GM19395 (cell line): ENCODE data around the gene FAM120AOS.

Experiments
- ATAC-seq: cut with Tn5 transposase; IDR thresholded peaks from one replicate; pipeline ENCODE4 v1.9.1; 2021; ENCODE audit warnings: mild to moderate bottlenecking, moderate library complexity; ENCODE audit not compliant: unreplicated experiment

FAM120AOS gene

DNA sequence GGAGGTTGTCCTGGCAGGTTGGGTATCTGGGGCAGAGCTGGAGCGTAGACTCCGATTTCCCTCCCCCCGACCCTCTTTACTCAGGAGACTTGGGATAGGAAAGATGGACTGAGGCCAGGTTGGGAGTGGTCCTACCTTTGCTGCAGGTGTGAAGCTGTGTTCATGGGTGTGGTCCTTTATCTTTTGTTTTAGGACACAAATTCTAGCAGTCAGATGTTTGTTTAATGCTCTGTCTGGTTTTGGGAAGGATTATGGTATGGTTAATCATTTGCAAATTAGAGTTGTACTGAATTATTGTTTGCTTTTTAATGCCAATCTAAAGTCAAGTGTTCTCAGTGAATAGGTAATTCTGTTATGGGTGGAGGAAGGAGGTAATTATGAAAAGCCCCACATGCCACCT is 14.1 kb upstream of the FAM120AOS start:
- ATAC-seq = no peak

DNA sequence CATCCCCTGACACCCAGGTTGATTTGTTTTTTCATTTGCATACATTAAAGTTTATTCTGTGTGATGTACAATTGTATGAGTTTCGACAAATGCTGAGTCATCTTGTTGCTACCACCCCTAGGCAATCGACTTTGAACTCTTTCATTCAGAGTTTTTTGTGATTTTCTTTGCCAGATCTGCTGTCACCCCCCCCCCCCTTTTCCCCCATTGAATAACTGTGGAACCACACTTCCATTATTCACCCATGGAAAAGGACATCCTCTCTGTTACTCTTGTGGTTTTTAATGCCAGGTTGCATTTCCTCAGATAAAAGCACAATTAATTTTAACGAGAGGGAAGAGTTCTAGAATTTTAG is 13.7 kb upstream of the FAM120AOS start:
- ATAC-seq = no peak

DNA sequence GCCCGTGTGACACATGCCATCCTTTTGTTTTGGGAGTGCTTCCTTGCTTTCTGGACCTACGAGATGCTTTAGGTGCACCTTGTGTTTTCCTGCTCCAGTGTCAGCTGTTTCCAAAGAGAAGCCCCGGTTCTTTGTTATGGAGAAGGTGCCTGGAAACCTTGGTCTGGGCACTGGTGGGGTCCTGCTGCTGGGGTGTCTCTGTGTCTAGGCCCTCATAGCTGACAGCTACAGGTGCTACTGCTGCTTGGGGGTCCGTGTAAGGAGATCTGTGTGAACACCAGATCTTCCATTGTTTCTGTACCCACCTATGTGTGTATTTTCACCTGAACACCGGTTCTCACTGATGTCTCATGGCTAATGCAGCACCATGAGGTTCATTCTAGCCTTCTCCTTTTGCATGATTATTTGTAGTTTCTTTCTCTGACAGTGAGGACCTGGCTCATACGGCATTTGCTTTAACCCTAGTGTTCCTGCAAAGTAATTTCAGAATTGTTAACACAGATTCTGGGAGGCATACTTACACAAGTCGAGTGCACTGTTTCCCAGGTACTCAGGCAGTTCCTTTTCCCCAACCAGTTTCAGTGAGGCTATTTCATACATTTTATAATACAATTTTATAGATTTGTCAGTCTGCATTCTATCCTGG is 13.2 kb upstream of the FAM120AOS start:
- no peak for ATAC-seq

DNA sequence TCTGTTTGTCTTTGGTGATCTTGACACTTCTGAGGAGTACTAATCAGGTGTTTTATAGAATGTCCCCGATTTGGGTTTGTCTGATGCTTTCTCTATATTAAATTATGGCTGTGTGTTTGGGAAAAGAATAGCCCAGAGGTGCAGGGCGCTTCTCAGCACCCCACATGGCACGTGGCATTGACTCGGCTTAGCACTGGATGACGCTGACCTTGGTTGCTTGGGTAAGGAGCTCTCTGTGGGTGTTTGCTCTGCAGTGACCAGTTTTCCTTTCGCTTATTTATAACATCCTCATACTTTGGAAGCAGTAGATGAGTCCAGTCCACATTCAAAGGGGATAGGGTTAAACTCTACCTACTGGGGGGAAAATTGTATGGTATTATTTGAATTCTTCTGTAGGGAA is 12.5 kb upstream of the FAM120AOS start:
- no peak for ATAC-seq

DNA sequence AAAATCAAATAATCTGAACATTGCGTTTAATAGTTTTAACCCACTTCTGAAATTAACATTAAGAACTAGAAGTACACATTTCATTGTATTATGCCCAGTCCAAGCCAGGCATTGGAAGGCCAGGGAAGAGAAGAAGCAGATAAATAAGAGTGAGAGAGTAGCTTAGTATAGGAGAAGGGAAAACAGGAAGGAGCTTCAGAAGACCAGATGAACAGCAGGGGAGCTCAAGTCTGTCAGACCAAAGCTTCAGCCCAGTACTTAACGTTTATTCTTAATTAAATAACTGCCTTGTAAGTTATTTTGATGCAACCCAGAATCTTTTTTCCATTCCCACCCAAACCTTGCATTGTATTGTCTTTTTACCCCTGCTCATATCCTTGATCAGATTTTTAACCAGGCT is 11.5 kb upstream of the FAM120AOS start:
- ATAC-seq = no peak

DNA sequence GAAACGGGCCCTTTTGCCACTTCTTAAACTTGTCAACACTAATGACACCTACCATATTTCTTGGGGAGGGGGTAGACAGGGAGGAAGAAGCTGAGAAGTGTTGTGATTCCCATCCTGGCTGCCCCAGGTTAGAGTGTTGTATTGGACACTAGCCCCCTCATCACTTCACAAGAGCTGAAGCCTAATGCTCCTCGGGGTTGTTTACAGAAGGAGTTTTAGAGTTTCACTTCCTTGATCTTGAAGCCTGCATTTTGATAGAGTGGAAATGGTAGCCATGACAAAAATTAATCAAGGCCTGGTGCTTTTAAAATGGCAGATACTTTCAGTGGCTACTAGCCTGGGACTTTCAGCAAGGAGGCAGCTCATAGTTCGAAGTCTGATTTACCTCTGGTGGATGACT is 11.0 kb upstream of the FAM120AOS start:
- peak; percentile 57 for ATAC-seq

DNA sequence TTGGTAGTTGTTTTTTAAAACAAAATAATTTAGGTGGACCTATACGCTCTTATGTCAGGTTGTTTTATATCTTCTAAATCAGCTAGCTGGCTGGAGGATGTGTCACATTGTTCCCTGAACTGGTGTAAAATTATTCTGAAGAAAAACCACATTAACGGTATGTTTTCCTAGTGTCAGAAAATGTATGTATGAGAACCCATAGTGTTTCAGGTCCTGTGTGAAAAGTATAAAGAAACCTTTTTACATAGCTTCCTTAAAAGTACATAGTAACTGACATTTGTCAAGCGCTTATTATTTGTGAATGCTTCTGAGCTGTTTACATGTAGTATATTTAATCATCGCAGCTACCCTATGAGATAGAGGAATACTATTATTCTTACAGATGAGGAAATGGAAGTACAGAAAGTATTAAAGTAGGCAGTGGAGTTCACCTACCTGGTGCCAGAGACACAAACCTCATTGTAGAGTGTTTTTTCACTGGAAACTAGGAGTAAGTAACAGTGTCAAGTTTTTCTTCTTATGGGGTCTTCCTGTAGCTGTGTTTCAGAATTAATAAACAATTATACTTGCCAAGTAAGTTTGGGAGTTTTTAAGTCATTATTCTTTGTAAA is 10.4 kb upstream of the FAM120AOS start:
- ATAC-seq = no peak

DNA sequence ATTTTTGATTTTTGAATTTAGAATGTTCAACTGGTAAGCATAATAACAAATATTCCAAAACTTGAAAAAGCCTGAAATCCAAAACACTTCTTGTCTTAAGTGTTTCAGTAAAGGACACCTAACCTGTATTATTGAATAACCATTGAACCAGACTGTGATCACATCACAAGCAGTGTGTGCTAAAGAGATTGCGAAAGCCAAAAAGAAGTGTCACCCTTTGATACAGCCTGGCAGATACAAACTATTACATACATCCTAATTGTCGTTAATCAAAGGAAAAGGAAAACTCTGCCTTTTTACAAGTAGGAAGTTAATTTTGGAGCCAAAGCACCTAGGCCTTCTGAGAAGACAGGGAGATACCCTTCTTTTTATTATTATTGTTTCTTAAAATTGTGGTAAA is 8.4 kb upstream of the FAM120AOS start:
- ATAC-seq = no peak

DNA sequence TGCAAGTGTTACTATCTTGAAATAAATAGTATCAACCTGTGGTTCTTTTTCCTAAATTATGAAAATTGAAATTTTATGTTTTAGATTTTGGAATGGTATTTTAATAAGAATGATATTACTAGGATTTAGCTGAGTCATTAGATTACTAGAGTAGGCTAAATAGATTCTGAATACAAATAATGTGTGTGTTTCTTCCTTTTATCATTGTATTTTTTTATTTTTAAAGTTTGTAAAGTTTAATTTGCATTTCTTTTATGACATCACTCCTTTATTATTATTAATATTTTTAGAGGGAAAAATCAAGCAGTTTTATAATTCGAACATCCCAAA is 8.0 kb upstream of the FAM120AOS start:
- no peak for ATAC-seq

DNA sequence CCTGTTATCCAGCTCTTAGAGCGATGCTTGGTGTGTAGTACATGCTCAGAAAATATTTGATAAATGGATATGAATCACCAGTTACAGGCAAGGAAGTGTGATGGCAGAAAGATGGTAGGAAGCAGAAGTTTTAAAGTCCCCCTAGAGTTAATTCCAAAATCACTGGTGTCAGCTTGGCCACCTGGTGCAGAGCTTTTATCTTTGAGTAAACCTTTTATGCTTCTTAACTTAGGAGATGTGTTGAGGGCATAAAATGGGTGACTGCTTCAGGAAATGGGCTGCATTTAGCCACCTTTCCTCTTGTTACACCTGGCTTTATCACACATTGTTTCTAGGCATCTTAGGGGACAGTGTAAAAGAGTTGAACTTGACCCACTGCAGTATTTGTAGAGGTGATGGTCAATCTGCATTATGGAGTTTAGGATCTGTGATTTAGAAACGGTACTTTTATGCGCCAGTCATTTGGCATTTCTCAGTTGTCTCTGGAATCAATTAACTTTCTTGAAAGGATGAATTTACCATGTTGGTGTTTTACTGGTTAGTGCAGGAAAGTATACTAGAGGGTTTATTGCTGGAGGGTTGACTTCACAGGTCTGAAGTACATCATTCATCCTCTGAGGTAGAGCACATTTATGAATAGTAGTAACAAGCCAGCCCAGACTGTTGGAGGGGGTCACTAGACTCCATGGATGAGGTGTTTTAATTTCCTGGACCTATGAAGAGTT is 7.5 kb upstream of the FAM120AOS start:
- ATAC-seq = no peak

DNA sequence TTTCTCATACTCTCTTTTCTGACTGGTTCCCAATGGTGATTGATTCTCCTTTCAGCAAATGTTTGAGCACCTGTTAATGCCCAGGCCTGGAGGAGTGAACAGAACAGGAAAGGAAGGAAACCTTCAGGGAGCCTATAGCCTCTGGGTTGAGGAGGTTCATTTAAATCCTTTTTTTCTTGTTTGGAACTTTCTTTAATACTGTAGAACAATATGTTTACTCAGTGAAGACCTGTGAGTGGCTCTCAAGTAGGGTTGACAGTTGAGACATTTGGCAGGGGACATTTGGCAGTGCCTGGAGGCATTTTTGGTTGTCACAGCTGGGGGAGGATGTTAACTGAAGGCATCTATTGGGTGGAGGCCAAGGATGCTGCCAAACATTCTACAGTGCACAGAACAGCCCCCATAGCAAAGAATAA is 6.1 kb upstream of the FAM120AOS start:
- ATAC-seq = no peak

DNA sequence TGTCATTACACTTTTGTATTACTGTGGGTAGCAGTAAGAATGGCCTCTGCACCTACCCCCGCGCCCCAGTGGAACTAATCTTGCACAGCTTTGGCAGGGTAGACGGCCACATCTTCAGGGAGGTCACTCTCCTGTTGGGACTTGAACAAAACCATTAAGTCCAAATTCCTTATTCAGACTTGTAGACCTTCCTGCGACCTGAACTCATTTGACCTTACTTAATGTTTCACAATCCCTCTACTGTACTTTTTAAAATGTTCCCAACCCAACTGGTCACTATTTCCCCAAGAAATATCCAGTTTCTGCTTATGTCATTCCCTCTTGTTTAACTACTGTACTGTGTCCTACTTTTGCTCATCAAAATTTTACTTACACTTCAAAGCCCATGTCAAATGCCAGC is 5.3 kb upstream of the FAM120AOS start:
- no peak for ATAC-seq

DNA sequence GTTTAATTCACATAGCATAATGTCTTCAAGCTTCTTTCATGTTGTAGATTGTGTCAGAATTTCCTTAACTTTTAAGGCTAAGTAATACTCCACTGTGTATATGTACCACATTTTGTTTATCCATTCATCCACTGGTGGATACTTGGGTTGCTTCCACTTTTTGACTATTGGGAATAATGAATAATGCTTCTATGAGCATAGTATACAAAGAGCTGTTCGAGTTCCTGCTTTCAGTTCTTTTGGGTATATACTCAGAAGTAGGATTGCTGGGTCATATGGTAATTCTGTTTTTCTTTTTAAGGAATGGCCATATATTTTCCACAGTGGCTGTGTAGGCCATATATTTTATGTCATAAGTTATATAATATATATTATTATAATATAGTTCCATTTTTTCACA is 3.6 kb upstream of the FAM120AOS start:
- ATAC-seq = no peak

DNA sequence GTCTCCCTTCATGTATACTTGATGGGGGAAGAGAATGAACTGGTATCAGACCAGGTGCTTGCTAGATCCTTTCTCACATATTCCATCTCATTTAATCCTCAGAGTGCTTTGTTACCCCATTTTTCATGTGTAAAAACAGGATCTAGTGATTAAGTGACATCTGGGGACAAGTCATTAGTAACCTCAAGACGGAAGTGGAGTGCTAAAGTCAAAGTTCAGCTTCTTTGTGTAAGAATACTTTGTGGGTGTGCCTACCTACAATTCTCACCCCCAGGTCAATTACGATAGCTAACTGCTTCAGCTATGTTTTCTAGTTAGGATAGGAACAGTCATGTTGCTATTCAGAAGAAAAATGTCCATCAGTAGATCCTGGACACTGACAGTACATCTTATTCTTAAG is 3.1 kb upstream of the FAM120AOS start:
- ATAC-seq = no peak

DNA sequence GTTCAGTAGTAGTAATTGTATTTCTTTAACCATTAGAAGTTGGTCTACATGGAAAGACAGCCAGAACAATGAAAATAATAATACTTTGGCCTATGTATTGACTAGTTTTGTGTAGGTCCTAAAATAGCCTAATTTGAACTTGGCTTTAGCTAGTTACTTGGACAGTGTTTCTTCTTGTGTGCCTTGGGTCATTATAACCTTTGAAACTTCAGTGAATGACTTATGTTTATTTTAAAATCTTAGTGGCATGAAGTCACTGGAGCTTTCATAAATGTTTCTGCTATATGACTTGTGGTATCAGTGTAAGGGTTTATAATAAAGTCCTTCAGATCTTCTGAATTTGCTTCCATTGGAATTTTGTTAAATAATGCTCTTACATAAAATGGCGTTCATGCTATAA is 2.6 kb upstream of the FAM120AOS start:
- ATAC-seq = no peak

DNA sequence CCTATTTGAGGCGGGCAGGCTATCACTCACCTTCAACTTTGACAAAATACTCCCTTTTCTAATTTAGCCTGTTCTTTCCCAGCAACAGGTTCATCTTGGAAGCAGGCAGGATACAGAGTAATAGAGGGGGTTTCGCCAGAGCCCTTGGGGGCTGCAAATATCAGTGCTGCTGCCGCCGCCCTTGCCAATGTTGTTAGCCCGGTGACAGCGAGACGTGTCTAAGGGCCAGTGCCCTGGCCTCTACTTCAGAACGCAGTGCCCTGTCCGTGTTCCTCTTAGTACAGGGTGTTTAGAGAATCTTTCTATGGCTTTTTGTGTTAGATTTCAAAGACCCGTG is 703 bp downstream of the FAM120AOS start:
- no peak for ATAC-seq

DNA sequence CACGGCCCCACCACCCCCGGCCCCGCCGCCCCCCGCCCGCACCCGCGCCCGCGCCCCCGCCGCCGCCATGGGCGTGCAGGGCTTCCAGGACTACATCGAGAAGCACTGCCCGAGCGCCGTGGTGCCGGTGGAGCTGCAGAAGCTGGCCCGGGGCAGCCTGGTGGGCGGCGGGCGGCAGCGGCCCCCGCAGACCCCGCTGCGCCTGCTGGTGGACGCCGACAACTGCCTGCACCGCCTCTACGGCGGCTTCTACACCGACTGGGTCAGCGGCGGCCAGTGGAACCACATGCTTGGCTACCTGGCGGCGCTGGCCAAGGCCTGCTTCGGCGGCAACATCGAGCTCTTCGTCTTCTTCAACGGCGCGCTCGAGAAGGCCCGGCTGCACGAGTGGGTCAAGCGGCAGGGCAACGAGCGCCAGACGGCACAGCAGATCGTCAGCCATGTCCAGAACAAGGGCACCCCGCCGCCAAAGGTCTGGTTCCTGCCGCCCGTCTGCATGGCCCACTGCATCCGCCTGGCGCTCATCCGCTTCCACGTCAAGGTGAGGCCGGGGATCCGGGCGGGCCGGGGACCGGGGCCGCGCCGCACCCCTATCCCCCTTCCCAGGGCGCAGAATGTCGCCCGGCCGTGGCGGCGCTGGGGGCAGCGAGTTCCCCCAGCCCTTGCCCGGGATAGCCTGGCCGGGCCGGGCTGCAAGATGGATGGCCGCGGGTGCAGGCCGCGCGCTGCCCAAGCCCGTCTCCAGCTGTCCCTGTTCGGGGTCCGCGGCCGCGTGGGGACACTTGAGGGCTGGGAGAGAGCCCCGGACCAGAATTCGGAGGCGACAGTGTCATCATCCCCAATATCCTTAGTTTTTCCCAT is 1.3 kb downstream of the FAM120AOS start:
- ATAC-seq = no peak

DNA sequence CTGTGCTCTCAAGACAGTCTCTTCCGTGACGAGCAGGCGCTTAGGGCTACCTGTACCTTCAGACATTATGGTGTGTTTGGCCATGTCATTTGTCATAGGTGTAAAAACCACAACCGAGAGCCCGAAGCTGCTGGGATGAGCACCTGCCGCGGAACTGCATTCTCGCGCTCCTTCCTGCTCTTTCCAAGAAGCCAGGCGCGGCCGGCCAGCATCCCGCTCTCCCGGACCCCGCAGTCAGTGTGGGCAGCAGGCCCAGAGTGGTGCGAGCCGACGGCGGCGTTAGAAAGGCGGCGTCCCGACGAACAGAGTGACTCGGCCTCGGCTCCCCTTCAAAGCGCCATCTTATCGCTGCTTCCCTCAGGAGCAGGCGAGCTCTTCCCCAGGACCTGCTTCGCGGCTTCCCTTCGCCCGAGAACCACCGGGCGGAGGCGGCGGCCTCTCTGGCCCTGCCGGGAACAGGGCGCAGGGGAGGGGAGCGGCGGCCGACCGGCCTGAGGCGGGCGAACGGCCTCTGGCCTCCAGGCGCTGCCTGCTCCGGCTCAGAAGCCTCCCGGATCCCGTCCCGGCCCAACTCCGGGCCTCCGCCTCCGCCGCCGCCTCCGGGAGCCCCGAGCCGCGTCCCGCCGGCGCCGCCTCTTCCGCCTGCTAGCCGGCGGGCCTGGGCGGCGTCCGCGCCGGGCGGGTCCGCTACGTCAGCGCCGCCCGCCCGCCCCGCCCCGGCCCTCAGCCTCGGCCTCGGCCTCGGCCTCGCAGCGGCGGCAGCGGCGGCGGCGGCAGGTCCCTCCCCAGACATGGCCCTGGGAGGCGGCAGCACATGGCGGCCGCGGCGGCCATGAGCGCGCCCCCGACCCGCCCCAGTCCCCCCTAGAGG is 2.2 kb downstream of the FAM120AOS start, which contains the start of gene FAM120A:
TSS of gene FAM120A (plus strand) at position 741 of the 871 bp plus-strand sequence. CDS start 231 bp downstream, outside the sequence.
- ATAC-seq = peak; percentile 50

DNA sequence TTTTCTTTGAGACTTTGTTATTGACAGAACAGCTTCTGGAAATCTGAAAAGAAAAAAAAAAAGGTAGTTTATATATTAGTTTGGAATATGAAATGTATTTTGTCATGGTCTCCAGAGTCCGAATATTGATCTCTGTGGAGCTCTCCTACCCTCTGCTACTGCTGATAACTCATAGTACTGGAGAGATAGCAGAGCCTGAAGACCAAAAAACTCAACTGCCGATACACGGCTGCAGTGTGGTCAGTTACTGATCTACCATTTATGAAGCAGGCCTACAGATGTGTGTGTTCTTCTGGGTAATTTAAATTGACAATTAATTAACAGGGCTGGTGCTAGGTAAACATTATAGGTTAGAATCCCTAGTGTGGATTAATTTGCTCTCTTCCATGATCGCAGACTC is 5.7 kb downstream of the FAM120AOS start:
- no peak for ATAC-seq

DNA sequence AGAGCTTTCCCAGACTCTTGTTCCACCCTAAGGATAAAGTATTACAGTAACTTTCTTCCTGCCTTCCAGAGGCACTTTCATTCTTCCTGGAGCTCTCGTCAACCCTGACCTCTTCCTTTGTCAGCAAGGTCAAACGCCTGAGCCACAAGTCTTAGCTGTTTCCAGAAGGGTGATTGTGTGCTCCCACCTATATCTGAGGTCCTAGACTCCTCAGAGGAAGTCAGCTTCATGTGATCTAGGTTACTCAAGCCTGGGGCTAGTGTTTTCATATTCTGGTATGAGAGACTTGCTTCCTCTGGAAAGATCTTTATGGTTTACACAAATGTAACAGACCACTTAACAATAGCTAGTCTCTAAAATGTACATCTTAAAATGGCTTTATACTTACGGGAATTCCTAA is 7.3 kb downstream of the FAM120AOS start:
- no peak for ATAC-seq
